HEK293T (cell line): ENCODE data around the gene RAD51B.

Experiments
- ARNT ChIP-seq: fragments of 450-650 bp; IDR thresholded peaks from 2 replicates; pipeline ENCODE4 v1.6.1; 2017; ENCODE audit warnings: mild to moderate bottlenecking
- BHLHE40 ChIP-seq: fragments of 450-650 bp; IDR thresholded peaks from 2 replicates; pipeline ENCODE4 v1.6.1; 2016; ENCODE audit warnings: mild to moderate bottlenecking, moderate library complexity, borderline replicate concordance
- FOXM1 ChIP-seq: fragments of 450-650 bp; IDR thresholded peaks from 2 replicates; pipeline ENCODE4 v1.6.1; 2017; ENCODE audit warnings: mild to moderate bottlenecking, borderline replicate concordance
- L3MBTL2 ChIP-seq: fragments of 450-650 bp; conservative IDR thresholded peaks from 2 replicates; pipeline ENCODE4 v1.6.1; 2016; ENCODE audit warnings: mild to moderate bottlenecking
- SP1 ChIP-seq: fragments of 450-650 bp; IDR thresholded peaks from 2 replicates; pipeline ENCODE4 v1.6.1; 2017

- TF ChIP-seq L3MBTL2 (no peak), ARNT (no peak), FOXM1 (no peak), SP1 (no peak), BHLHE40 (no peak)
Observed at GRCh38 chr14:68451696-68452373, 632.3 kb downstream of the RAD51B start.
